HCT116 (cell line): ENCODE data around the gene OPCML. TPM values are rescaled to one million over a fixed set of nuclear protein-coding genes. Genes with fewer than 3 reads are reported as not detected.

Experiments used
- ATAC-seq: fragments of 200-7000 bp; cut with Tn5 transposase; 2 replicates; pipeline ENCODE4 v1.9.1; 2020; ENCODE audit warnings: mild to moderate bottlenecking, moderate library complexity
- BruUV-seq: library from RNA; stranded (reverse); fragments of 400-500 nt; replicated peaks from 2 replicates; lab custom pipeline; 2021; lab: Mats Ljungman, UMichigan
- CTCF ChIA-PET: fragments of 300-600 bp; sonication (Branson Sonifier 250); formaldehyde crosslinking; loops from one replicate; lab custom pipeline; 2021; ENCODE audit warnings: antibody characterized with exemption; lab: Charles Lee
- POLR2A ChIA-PET: fragments of 300-600, 350-600 bp; sonication (Branson Sonifier 250); formaldehyde crosslinking; loops from one replicate; lab custom pipeline; 2021; ENCODE audit warnings: antibody characterized with exemption; lab: Charles Lee
- RAD21 ChIA-PET, 2 experiments: fragments of 300-600 bp; sonication (Branson Sonifier 250); formaldehyde crosslinking; loops; one replicate each; lab custom pipeline; 2023; ENCODE audit warnings: low total read pairs in 2 of 2; ENCODE audit not compliant: uncharacterized antibody in 2 of 2, unreplicated experiment in 2 of 2, low non-redundant PET in 1 of 2; lab: Charles Lee
- DNase-seq: peaks from one replicate; pipeline ENCODE4 v3.0.0-alpha.2; 2010; ENCODE audit warnings: low read depth, low spot score
- H2AFZ ChIP-seq: fragments of 200-600 bp; shearing (Covaris generic), sonication (generic); 2 replicates; pipeline ENCODE4 v1.6.1; 2017; ENCODE audit warnings: low read depth, mixed run types, mixed read lengths, antibody characterized with exemption, low read length; ENCODE audit not compliant: poor library complexity, severe bottlenecking
- H3K27ac ChIP-seq: 2 replicates; pipeline ENCODE4 v1.5.1; 2012; ENCODE audit warnings: low read depth, low read length
- H3K27me3 ChIP-seq: fragments of 200-600 bp; sonication (generic); 2 replicates; pipeline ENCODE4 v1.6.1; 2016; ENCODE audit warnings: mixed run types, low read length, mixed read lengths; ENCODE audit not compliant: insufficient read depth
- H3K36me3 ChIP-seq, 2 experiments: fragments of 200-500 bp in 1 of 2; fragments of 200-600 bp in 1 of 2; sonication (Bioruptor generic) in 1 of 2; sonication (generic) in 1 of 2; 2 replicates each; pipeline versions ENCODE4 v1.5.1 to v1.6.1; 2014 to 2016; ENCODE audit warnings: low read length in 2 of 2, inconsistent platforms in 1 of 2, mixed read lengths in 1 of 2, mixed run types in 1 of 2; ENCODE audit not compliant: insufficient read depth in 2 of 2, control insufficient read depth in 1 of 2
- H3K4me1 ChIP-seq, 2 experiments: fragments of 200-600 bp in 1 of 2; sonication (generic) in 1 of 2; 2 replicates each; pipeline versions ENCODE4 v1.5.1 to v1.6.1; 2012 to 2017; ENCODE audit warnings: low read length in 2 of 2, inconsistent platforms in 1 of 2, mild to moderate bottlenecking in 1 of 2, mixed read lengths in 1 of 2, mixed run types in 1 of 2, moderate library complexity in 1 of 2; ENCODE audit not compliant: insufficient read depth in 2 of 2, control insufficient read depth in 1 of 2
- H3K4me2 ChIP-seq: fragments of 200-600 bp; sonication (generic); 2 replicates; pipeline ENCODE4 v1.6.1; 2017; ENCODE audit warnings: mixed run types, low read length, mixed read lengths
- H3K4me3 ChIP-seq, 2 experiments: fragments of 200-600 bp in 1 of 2; sonication (generic) in 1 of 2; replicated peaks in 1 of 2; 2 replicates each; pipeline ENCODE4 v1.5.1; 2011 to 2016; ENCODE audit warnings: low read length in 2 of 2, control low read depth in 1 of 2, low read depth in 1 of 2, mild to moderate bottlenecking in 1 of 2, mixed read lengths in 1 of 2, mixed run types in 1 of 2
- H3K79me2 ChIP-seq: fragments of 200-600 bp; sonication (generic); 2 replicates; pipeline ENCODE4 v1.6.1; 2017; ENCODE audit warnings: mild to moderate bottlenecking, mixed run types, low read length, moderate library complexity, mixed read lengths; ENCODE audit not compliant: insufficient read depth
- H3K9ac ChIP-seq: fragments of 200-600 bp; sonication (generic); 2 replicates; pipeline ENCODE4 v1.6.1; 2016; ENCODE audit warnings: low read length, mixed read lengths
- H3K9me2 ChIP-seq: fragments of 200-600 bp; sonication (generic), shearing (Covaris generic); 2 replicates; pipeline ENCODE4 v1.6.1; 2017; ENCODE audit warnings: mixed run types, mild to moderate bottlenecking, moderate library complexity; ENCODE audit not compliant: insufficient read depth
- H3K9me3 ChIP-seq, 2 experiments: fragments of 200-500 bp in 1 of 2; fragments of 200-600 bp in 1 of 2; sonication (Bioruptor generic) in 1 of 2; sonication (generic) in 1 of 2; 2 replicates each; pipeline ENCODE4 v1.6.1; 2014 to 2017; ENCODE audit warnings: low read length in 2 of 2, mixed read lengths in 2 of 2, inconsistent platforms in 1 of 2, low read depth in 1 of 2, mild to moderate bottlenecking in 1 of 2, mixed run types in 1 of 2, moderate library complexity in 1 of 2; ENCODE audit not compliant: control insufficient read depth in 1 of 2, insufficient read depth in 1 of 2
- H4K20me1 ChIP-seq: fragments of 200-600 bp; sonication (generic), shearing (Covaris generic); 2 replicates; pipeline ENCODE4 v1.6.1; 2017; ENCODE audit warnings: mixed run types, mild to moderate bottlenecking, moderate library complexity; ENCODE audit not compliant: insufficient read depth
- CBX3 ChIP-seq: IDR thresholded peaks from 2 replicates; pipeline ENCODE4 v1.6.1; 2012; ENCODE audit warnings: low read depth
- CEBPB ChIP-seq: IDR thresholded peaks from 2 replicates; pipeline ENCODE4 v1.6.1; 2012; ENCODE audit warnings: low read depth
- EGR1 ChIP-seq: IDR thresholded peaks from 2 replicates; pipeline ENCODE4 v1.6.1; 2012; ENCODE audit warnings: low read depth
- ELF1 ChIP-seq: IDR thresholded peaks from 2 replicates; pipeline ENCODE4 v1.6.1; 2012; ENCODE audit warnings: low read depth, borderline replicate concordance
- EZH2 ChIP-seq: fragments of 200-600 bp; sonication (generic); IDR thresholded peaks from 2 replicates; pipeline ENCODE4 v1.6.1; 2017; ENCODE audit warnings: antibody characterized with exemption, mixed run types
- FOSL1 ChIP-seq: IDR thresholded peaks from 2 replicates; pipeline ENCODE4 v1.6.1; 2012; ENCODE audit warnings: low read depth
- JUND ChIP-seq: IDR thresholded peaks from 2 replicates; pipeline ENCODE4 v1.6.1; 2012
- POLR2A ChIP-seq: IDR thresholded peaks from 2 replicates; pipeline ENCODE4 v1.7.0; 2011; ENCODE audit warnings: borderline replicate concordance; ENCODE audit not compliant: insufficient read depth, insufficient read length; ENCODE audit errors: extremely low read depth
- RAD21 ChIP-seq: IDR thresholded peaks from 2 replicates; pipeline ENCODE4 v1.6.1; 2012; ENCODE audit warnings: low read depth, mild to moderate bottlenecking
- REST ChIP-seq: IDR thresholded peaks from 2 replicates; pipeline ENCODE4 v1.6.1; 2012; ENCODE audit warnings: low read depth
- SIN3A ChIP-seq: IDR thresholded peaks from 2 replicates; pipeline ENCODE4 v1.6.1; 2012; ENCODE audit warnings: low read depth
- SRF ChIP-seq: IDR thresholded peaks from 2 replicates; pipeline ENCODE4 v1.6.1; 2012; ENCODE audit warnings: low read depth
- TCF7L2 ChIP-seq: IDR thresholded peaks from 2 replicates; pipeline ENCODE4 v1.7.0; 2011; ENCODE audit warnings: borderline replicate concordance, inconsistent platforms; ENCODE audit not compliant: insufficient read depth, insufficient read length; ENCODE audit errors: extremely low read depth
- YY1 ChIP-seq: IDR thresholded peaks from 2 replicates; pipeline ENCODE4 v1.6.1; 2011; ENCODE audit warnings: low read length, low read depth, moderate library complexity, mild to moderate bottlenecking; ENCODE audit not compliant: insufficient replicate concordance; ENCODE audit errors: extremely low read depth
- ZFX ChIP-seq: fragments of 450-650 bp; IDR thresholded peaks from 2 replicates; pipeline ENCODE4 v1.6.1; 2017
- intact Hi-C: fragments of 100-400 bp; cut with micrococcal nuclease; formaldehyde crosslinking; loops from 2 replicates; pipeline ENCODE4 v1.10.0; 2022
- total RNA-seq: library from RNA; stranded (reverse); gene quantifications from one replicate; pipeline ENCODE4 v1.2.1, GENCODE V29; 2021; ENCODE audit not compliant: unreplicated experiment
- TF ChIP-seq, protein P1 (sequence below): IDR thresholded peaks from 2 replicates; pipeline ENCODE4 v1.6.1; 2011; ENCODE audit warnings: mild to moderate bottlenecking, low read length, moderate library complexity; ENCODE audit not compliant: insufficient replicate concordance; ENCODE audit errors: extremely low read depth
- TF ChIP-seq, protein P2 (sequence below): IDR thresholded peaks from 2 replicates; pipeline ENCODE4 v1.6.1; 2012
- TF ChIP-seq, protein P3 (sequence below), 3 experiments: fragments of 200-600 bp in 1 of 3; sonication (generic) in 1 of 3; IDR thresholded peaks in 2 of 3; conservative IDR thresholded peaks in 1 of 3; 2 replicates each; pipeline ENCODE4 v1.5.1; 2012 to 2017; ENCODE audit warnings: low read depth in 2 of 3, low read length in 2 of 3, antibody characterized with exemption in 1 of 3, borderline replicate concordance in 1 of 3, control low read depth in 1 of 3, mild to moderate bottlenecking in 1 of 3, mixed read lengths in 1 of 3, mixed run types in 1 of 3, moderate library complexity in 1 of 3; ENCODE audit not compliant: insufficient read depth in 1 of 3

Gene OPCML
- total RNA-seq, 1 experiment from 2014 or later: not detected

DNA sequence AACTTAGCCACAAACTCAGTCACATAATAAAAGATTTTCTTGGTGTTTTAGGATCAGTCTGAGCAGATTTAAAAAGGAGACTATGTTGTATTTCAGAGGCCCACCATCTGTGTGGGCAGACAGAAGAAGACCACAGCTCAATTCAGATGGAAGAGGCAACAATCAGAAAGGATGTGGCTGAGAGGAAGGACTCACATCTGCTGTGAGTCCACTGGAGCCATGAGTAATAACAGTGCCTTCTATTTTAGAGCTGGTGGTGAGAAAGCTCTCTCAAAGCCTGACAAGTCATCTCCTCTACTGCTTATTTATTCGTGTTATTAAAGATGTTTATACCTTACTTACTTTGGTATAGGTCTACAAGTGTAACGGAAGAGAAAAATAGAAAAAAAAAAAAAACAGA lies 357.2 kb downstream of the OPCML start:
- no peaks in the 10 kb centered on the region for H3K4me1 ChIP-seq
- TF ChIP-seq RAD21 (no peak), YY1 (no peak), POLR2A (no peak), REST (no peak), CBX3 (no peak), TCF7L2 (no peak), SIN3A (no peak), EZH2 (no peak), ELF1 (no peak), ZFX (no peak), JUND (no peak), FOSL1 (no peak), EGR1 (no peak), CEBPB (no peak), SRF (no peak)
- TF ChIP-seq, protein P1, sequence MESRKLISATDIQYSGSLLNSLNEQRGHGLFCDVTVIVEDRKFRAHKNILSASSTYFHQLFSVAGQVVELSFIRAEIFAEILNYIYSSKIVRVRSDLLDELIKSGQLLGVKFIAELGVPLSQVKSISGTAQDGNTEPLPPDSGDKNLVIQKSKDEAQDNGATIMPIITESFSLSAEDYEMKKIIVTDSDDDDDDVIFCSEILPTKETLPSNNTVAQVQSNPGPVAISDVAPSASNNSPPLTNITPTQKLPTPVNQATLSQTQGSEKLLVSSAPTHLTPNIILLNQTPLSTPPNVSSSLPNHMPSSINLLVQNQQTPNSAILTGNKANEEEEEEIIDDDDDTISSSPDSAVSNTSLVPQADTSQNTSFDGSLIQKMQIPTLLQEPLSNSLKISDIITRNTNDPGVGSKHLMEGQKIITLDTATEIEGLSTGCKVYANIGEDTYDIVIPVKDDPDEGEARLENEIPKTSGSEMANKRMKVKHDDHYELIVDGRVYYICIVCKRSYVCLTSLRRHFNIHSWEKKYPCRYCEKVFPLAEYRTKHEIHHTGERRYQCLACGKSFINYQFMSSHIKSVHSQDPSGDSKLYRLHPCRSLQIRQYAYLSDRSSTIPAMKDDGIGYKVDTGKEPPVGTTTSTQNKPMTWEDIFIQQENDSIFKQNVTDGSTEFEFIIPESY: no peak
- TF ChIP-seq, protein P2, sequence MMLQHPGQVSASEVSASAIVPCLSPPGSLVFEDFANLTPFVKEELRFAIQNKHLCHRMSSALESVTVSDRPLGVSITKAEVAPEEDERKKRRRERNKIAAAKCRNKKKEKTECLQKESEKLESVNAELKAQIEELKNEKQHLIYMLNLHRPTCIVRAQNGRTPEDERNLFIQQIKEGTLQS: no peak
- TF ChIP-seq, protein P3, sequence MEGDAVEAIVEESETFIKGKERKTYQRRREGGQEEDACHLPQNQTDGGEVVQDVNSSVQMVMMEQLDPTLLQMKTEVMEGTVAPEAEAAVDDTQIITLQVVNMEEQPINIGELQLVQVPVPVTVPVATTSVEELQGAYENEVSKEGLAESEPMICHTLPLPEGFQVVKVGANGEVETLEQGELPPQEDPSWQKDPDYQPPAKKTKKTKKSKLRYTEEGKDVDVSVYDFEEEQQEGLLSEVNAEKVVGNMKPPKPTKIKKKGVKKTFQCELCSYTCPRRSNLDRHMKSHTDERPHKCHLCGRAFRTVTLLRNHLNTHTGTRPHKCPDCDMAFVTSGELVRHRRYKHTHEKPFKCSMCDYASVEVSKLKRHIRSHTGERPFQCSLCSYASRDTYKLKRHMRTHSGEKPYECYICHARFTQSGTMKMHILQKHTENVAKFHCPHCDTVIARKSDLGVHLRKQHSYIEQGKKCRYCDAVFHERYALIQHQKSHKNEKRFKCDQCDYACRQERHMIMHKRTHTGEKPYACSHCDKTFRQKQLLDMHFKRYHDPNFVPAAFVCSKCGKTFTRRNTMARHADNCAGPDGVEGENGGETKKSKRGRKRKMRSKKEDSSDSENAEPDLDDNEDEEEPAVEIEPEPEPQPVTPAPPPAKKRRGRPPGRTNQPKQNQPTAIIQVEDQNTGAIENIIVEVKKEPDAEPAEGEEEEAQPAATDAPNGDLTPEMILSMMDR (IDR thresholded peaks at IDR 0.05 in 2 of 3, conservative IDR thresholded peaks at IDR 0.05 in 1 of 3; ENCODE audit: borderline replicate concordance in 1 of 3, insufficient read depth in 1 of 3, low read depth in 2 of 3, low read length in 2 of 3): no peak
- no TSS peak for BruUV-seq
- no peak overlapping the region for H3K9ac ChIP-seq
- H2AFZ ChIP-seq: no peak overlapping the region
- no peak overlapping the region for H3K4me3 ChIP-seq
- H3K9me2 ChIP-seq: no peaks in the 10 kb centered on the region
- DNase-seq (no peak), ATAC-seq (no peak)
- no peak overlapping the region for H3K27ac ChIP-seq
- H3K36me3 ChIP-seq: no peaks in the 10 kb centered on the region
- ChIA-PET POLR2A (no interaction called here), CTCF (no interaction called here), RAD21 (no interaction called here)
- peaks cover 11 to 23% of the 10 kb centered on the region in 2 experiments; a peak in 2 of 4 replicates for H3K9me3 ChIP-seq
- intact Hi-C loops: no loop called here
- no peaks in the 10 kb centered on the region for H3K79me2 ChIP-seq
- H3K4me2 ChIP-seq: no peak overlapping the region
- H3K27me3 ChIP-seq: no peaks in the 10 kb centered on the region
- no peaks in the 10 kb centered on the region for H4K20me1 ChIP-seq
